SH-SY5Y (cell line): ENCODE measurements around the gene OGN.

Experiments used
- GATA2 ChIP-seq: IDR thresholded peaks from 2 replicates; pipeline ENCODE4 v1.6.1; 2011; ENCODE audit warnings: mild to moderate bottlenecking, low read depth, low read length
- GATA3 ChIP-seq: IDR thresholded peaks from 2 replicates; pipeline ENCODE4 v1.6.1; 2011; ENCODE audit warnings: low read depth, mild to moderate bottlenecking, low read length, moderate library complexity

GRCh38 chr9:92333282-92333634 lies 71.1 kb downstream of the OGN start:
- TF ChIP-seq GATA2 (no peak), GATA3 (peak; percentile 6; the same call in 1 of the 2 replicates)
